ENCODE results near the gene DHRS3. TPM values are rescaled to one million over a fixed set of nuclear protein-coding genes. Genes with fewer than 3 reads are reported as not detected.

Gene DHRS3
- total and polyA plus RNA-seq, 10 of the 15 experiments (the other 5 are each of a cell fraction or from before 2014, with no cell fraction given): 0.23 to 29.7 (median 1.2) TPM

DNA sequence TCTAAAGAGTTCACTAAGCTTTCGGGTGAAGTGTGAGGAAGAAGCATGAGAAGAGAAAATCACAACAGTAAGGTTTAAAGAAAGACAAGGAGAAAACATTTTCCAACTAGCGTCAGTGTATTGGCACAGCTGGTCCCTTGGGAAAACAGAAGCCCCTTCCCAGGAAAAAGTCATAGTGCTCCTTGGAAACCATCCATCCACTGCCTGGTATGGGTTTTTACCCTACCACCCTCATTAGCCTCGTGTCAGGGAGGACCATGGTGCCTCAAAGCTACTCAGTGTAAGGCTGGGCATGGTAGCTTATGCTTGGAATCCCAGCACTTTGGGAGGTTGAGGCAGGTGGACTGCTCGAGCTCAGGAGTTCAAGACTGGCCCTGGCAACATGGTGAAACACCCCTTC is 38.6 kb upstream of the DHRS3 start:
- in situ Hi-C loops (cut with MboI): no loop called here
- Histone ChIP-seq H3K36me3 (ENCODE audit: control insufficient read depth in 2 of 2, insufficient read depth in 2 of 2, low read length in 1 of 2) (no peaks in the 10 kb centered on the region), H3K4me2 (ENCODE audit: control insufficient read depth, insufficient read depth) (no peak overlapping the region), H3K79me2 (ENCODE audit: control insufficient read depth, insufficient read depth, low read length) (no peaks in the 10 kb centered on the region), H3K4me1 (ENCODE audit: control insufficient read depth, insufficient read depth, low read length) (no peaks in the 10 kb centered on the region), H3K4me3 (no peak overlapping the region), H3K27me3 (replicated peaks in 1 of 2; ENCODE audit: control insufficient read depth in 2 of 2, insufficient read depth in 2 of 2, low read length in 1 of 2) (no peaks in the 10 kb centered on the region; a peak in 1 of 4 replicates), H3K9me3 (replicated peaks; ENCODE audit: control insufficient read depth, insufficient read depth, low read length) (no peaks in the 10 kb centered on the region), H3K27ac (ENCODE audit: control insufficient read depth, insufficient read depth) (no peak overlapping the region), H3K9ac (ENCODE audit: control insufficient read depth, insufficient read depth, low read length) (no peak overlapping the region), H2AFZ (ENCODE audit: control insufficient read depth, low read depth, low read length) (no peak overlapping the region), H4K20me1 (ENCODE audit: control insufficient read depth, insufficient read depth) (no peaks in the 10 kb centered on the region)
- no peak for FAIRE-seq
- ChIA-PET RAD21 (ENCODE audit: unreplicated experiment) (interaction anchor here (0.6 to 1.8 kb wide), 3 partner anchors 240 to 534 kb away, joined by 3 to 5 read pairs (median 3); no protein-coding TSS in a partner anchor), CTCF (interaction anchor here (0.6 to 5.7 kb wide), 6 partner anchors 10 to 382 kb away, joined by 3 to 74 read pairs (median 14); no protein-coding TSS in a partner anchor), SMC1A (ENCODE audit: uncharacterized antibody, unreplicated experiment) (interaction anchor here (0.6 to 1.3 kb wide), 4 partner anchors 12 to 384 kb away, joined by 3 to 4 read pairs (median 3); partner anchors contain the start of gene DHRS3), POLR2A (no interaction called here)
- ATAC-seq: no peak
- no TSS peak for BruUV-seq (replicated peaks)
- no peak for DNase-seq (ENCODE audit: low read depth, low spot score)
- intact Hi-C loops (cut with micrococcal nuclease; ENCODE audit: unreplicated experiment): no loop called here
- TF ChIP-seq GATAD2B (conservative IDR thresholded peaks at IDR 0.05; ENCODE audit: low read depth) (no peak), STAT1 (conservative IDR thresholded peaks at IDR 0.05) (no peak), ZNF384 (IDR thresholded peaks at IDR 0.05; ENCODE audit: borderline replicate concordance, low read depth, low read length) (no peak), BHLHE40 (IDR thresholded peaks at IDR 0.05; ENCODE audit: borderline replicate concordance in 1 of 2, low read depth in 2 of 2, low read length in 1 of 2) (no peak), HDAC2 (IDR thresholded peaks at IDR 0.05) (no peak), NFYA (IDR thresholded peaks at IDR 0.05; ENCODE audit: borderline replicate concordance, low read depth, low read length) (no peak), KAT2A (conservative IDR thresholded peaks at IDR 0.05; ENCODE audit: control insufficient read depth, low read depth, low read length) (no peak), ZSCAN29 (IDR thresholded peaks at IDR 0.05) (no peak), DPF2 (IDR thresholded peaks at IDR 0.05) (no peak), RFX5 (IDR thresholded peaks at IDR 0.05; ENCODE audit: low read depth, low read length) (no peak), RAD21 (IDR thresholded peaks at IDR 0.05; ENCODE audit: insufficient read depth, low read depth, low read length) (no peak), ZNF622 (IDR thresholded peaks at IDR 0.05) (no peak), ETV6 (conservative IDR thresholded peaks at IDR 0.05 in 1 of 2, IDR thresholded peaks at IDR 0.05 in 1 of 2; ENCODE audit: borderline replicate concordance in 1 of 2, low read depth in 1 of 2) (no peak), NFXL1 (IDR thresholded peaks at IDR 0.05; ENCODE audit: borderline replicate concordance) (no peak), RELB (IDR thresholded peaks at IDR 0.05; ENCODE audit: low read depth) (no peak), MTA2 (IDR thresholded peaks at IDR 0.05; ENCODE audit: low read depth) (no peak), SREBF1 (IDR thresholded peaks at IDR 0.05; ENCODE audit: low read length) (no peak), TAF1 (IDR thresholded peaks at IDR 0.05; ENCODE audit: borderline replicate concordance, low read depth, low read length) (no peak), MEF2B (IDR thresholded peaks at IDR 0.05; ENCODE audit: partially characterized antibody, poor library complexity, severe bottlenecking) (no peak), EZH2 (IDR thresholded peaks at IDR 0.05; ENCODE audit: borderline replicate concordance, control insufficient read depth, low read depth, low read length) (no peak)
- WGBS (ENCODE audit: insufficient coverage, insufficient replicate concordance, low lambda C conversion rate, missing lambda C conversion rate): 33% methylated on average over 4 of the region's 4 CpGs
